ENCODE data around the gene PEX5L. TPM values are rescaled to one million over a fixed set of nuclear protein-coding genes. Genes with fewer than 3 reads are reported as not detected.

PEX5L gene
- total and polyA plus RNA-seq, 3 donors from 2014 or later, result 6.3 to 7.3 (median 6.6) TPM

- intact Hi-C loops (cut with DNase I; ENCODE audit: low total_unique reads), result no loop called here
- Histone ChIP-seq H3K27ac (no peak overlapping the region), H3K4me1 (no peaks in the 10 kb centered on the region), H3K27me3 (no peaks in the 10 kb centered on the region), H3K4me3 (no peak overlapping the region), H3K9me3 (no peaks in the 10 kb centered on the region), H3K36me3 (ENCODE audit: low read depth, missing control alignments) (no peaks in the 10 kb centered on the region)
- TF ChIP-seq POLR2A (IDR thresholded peaks at IDR 0.05) (no peak), CTCF (IDR thresholded peaks at IDR 0.05) (no peak)
- no peak for DNase-seq
These were observed 55.1 kb downstream of the PEX5L start for GRCh38 chr3:179981646-179982045.

- H3K36me3 ChIP-seq (ENCODE audit: low read depth, missing control alignments), result no peaks in the 10 kb centered on the region
- 61 to 84% methylated on average over 3 of the region's 3 CpGs for WGBS, 2 donors
- no peaks in the 10 kb centered on the region for H3K4me1 ChIP-seq
- H3K9me3 ChIP-seq, result no peaks in the 10 kb centered on the region
- H3K4me3 ChIP-seq, result no peak overlapping the region
- no peaks in the 10 kb centered on the region for H3K27me3 ChIP-seq
- intact Hi-C loops (cut with DNase I; ENCODE audit: low total_unique reads), result no loop called here
- H3K27ac ChIP-seq, result no peak overlapping the region
- no peak for TF ChIP-seq POLR2A (IDR thresholded peaks at IDR 0.05)
- TF ChIP-seq CTCF (IDR thresholded peaks at IDR 0.05), result no peak
- DNase-seq, result no peak
These were observed 59.4 kb downstream of the PEX5L start for GRCh38 chr3:179977356-179977755.

- no peaks in the 10 kb centered on the region for H3K4me1 ChIP-seq
- no peaks in the 10 kb centered on the region for H3K9me3 ChIP-seq
- H3K27me3 ChIP-seq, result no peaks in the 10 kb centered on the region
- DNase-seq, result peak; percentile 19
- H3K36me3 ChIP-seq (ENCODE audit: low read depth, missing control alignments), result no peaks in the 10 kb centered on the region
- WGBS, 2 donors, result 42 to 47% methylated on average over 4 of the region's 4 CpGs
- TF ChIP-seq POLR2A (IDR thresholded peaks at IDR 0.05), result no peak
- TF ChIP-seq CTCF (IDR thresholded peaks at IDR 0.05), result no peak
- intact Hi-C loops (cut with DNase I; ENCODE audit: low total_unique reads), result no loop called here
- no peak overlapping the region for H3K4me3 ChIP-seq
- H3K27ac ChIP-seq, result no peak overlapping the region
These were observed 62.8 kb downstream of the PEX5L start for GRCh38 chr3:179973931-179974361.

GRCh38 chr3:179972881-179973423 is 63.8 kb downstream of the PEX5L start:
- intact Hi-C loops (cut with DNase I; ENCODE audit: low total_unique reads), result no loop called here
- Histone ChIP-seq H3K9me3 (no peaks in the 10 kb centered on the region), H3K27me3 (no peaks in the 10 kb centered on the region), H3K36me3 (ENCODE audit: low read depth, missing control alignments) (no peaks in the 10 kb centered on the region), H3K27ac (no peak overlapping the region), H3K4me3 (no peak overlapping the region), H3K4me1 (no peaks in the 10 kb centered on the region)
- no peak for DNase-seq
- TF ChIP-seq POLR2A (IDR thresholded peaks at IDR 0.05), result no peak
- TF ChIP-seq CTCF (IDR thresholded peaks at IDR 0.05), result no peak
- WGBS, 2 donors, result 86 to 92% methylated on average over 2 of the region's 2 CpGs

GRCh38 chr3:179971280-179971679 is 65.5 kb downstream of the PEX5L start:
- TF ChIP-seq POLR2A (IDR thresholded peaks at IDR 0.05) (no peak), CTCF (IDR thresholded peaks at IDR 0.05) (no peak)
- Histone ChIP-seq H3K27me3 (no peaks in the 10 kb centered on the region), H3K27ac (no peak overlapping the region), H3K4me1 (no peaks in the 10 kb centered on the region), H3K9me3 (no peaks in the 10 kb centered on the region), H3K4me3 (no peak overlapping the region), H3K36me3 (ENCODE audit: low read depth, missing control alignments) (no peaks in the 10 kb centered on the region)
- WGBS, 2 donors, result 89 to 94% methylated on average over 3 of the region's 3 CpGs
- intact Hi-C loops (cut with DNase I; ENCODE audit: low total_unique reads), result no loop called here
- no peak for DNase-seq
